Nephron (organoid): Measurements from ENCODE around the gene MYLK3.

Experiments used
- H3K27ac Mint-ChIP-seq, 3 experiments: 2 replicates each; pipeline ENCODE4 v1.8.0; 2020; ENCODE audit warnings: mixed read lengths in 3 of 3, mild to moderate bottlenecking in 2 of 3, moderate library complexity in 1 of 3
- H3K27me3 Mint-ChIP-seq: 2 replicates; pipeline ENCODE4 v1.8.0; 2021; ENCODE audit warnings: low read depth, mild to moderate bottlenecking, moderate library complexity, mixed read lengths
- H3K36me3 Mint-ChIP-seq: 2 replicates; pipeline ENCODE4 v1.8.0; 2020; ENCODE audit warnings: low read depth, mixed read lengths
- H3K4me1 Mint-ChIP-seq: 2 replicates; pipeline ENCODE4 v1.8.0; 2020; ENCODE audit warnings: mixed read lengths
- H3K4me3 Mint-ChIP-seq, 3 experiments: 2 replicates each; pipeline ENCODE4 v1.8.0; 2020; ENCODE audit warnings: mild to moderate bottlenecking in 3 of 3, mixed read lengths in 3 of 3, moderate library complexity in 2 of 3
- H3K9me3 Mint-ChIP-seq: 2 replicates; pipeline ENCODE4 v1.8.0; 2020; ENCODE audit warnings: mixed read lengths
- TF ChIP-seq, protein P1 (sequence below), 3 experiments: fragments of 200-600 bp; sonication (generic); IDR thresholded peaks; one replicate each; pipeline ENCODE4 v1.5.0; 2021; ENCODE audit warnings: antibody characterized with exemption in 3 of 3; ENCODE audit not compliant: unreplicated experiment in 3 of 3

MYLK3 gene

DNA sequence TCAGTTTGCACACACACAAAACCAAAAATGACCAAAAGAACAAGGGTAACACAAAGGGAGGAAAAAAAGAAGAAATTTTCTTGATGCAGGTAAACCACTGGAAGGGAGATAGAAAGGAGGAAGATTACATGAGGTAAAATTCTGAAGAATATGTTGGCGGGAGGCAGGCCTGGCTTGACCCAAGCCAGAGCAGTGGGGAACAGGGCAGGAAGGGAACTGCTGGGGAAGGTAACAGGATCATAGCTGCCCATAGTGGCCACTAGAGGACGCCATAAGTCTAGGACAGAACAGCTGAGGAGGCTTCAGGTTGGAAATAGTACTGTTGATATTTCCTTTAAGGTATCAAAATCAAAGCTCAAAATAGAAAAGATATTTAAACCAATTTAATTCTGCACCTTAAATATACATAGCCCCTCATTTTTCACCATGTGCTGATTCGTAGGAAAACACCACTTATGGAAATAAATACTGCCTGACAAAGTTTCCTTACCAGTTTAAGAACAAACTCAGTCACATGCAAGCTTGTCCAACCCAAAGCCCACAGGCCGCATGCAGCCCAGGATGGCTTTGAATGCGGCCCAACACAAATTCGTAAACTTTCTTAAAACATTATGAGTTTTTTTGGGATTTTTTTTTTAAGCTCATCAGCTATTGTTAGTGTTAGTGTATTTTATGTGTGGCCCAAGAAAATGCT, 74.7 kb downstream of the MYLK3 start:
- TF ChIP-seq, protein P1, sequence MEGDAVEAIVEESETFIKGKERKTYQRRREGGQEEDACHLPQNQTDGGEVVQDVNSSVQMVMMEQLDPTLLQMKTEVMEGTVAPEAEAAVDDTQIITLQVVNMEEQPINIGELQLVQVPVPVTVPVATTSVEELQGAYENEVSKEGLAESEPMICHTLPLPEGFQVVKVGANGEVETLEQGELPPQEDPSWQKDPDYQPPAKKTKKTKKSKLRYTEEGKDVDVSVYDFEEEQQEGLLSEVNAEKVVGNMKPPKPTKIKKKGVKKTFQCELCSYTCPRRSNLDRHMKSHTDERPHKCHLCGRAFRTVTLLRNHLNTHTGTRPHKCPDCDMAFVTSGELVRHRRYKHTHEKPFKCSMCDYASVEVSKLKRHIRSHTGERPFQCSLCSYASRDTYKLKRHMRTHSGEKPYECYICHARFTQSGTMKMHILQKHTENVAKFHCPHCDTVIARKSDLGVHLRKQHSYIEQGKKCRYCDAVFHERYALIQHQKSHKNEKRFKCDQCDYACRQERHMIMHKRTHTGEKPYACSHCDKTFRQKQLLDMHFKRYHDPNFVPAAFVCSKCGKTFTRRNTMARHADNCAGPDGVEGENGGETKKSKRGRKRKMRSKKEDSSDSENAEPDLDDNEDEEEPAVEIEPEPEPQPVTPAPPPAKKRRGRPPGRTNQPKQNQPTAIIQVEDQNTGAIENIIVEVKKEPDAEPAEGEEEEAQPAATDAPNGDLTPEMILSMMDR (IDR thresholded peaks at IDR 0.05; ENCODE audit: unreplicated experiment in 3 of 3): peak; percentile 60 to 84 (median 70)
- Mint-ChIP-seq H3K27ac (no peak overlapping the region), H3K9me3 (no peaks in the 10 kb centered on the region), H3K4me3 (no peak overlapping the region), H3K27me3 (no peaks in the 10 kb centered on the region), H3K36me3 (peaks cover 75% of the 10 kb centered on the region), H3K4me1 (no peaks in the 10 kb centered on the region)

DNA sequence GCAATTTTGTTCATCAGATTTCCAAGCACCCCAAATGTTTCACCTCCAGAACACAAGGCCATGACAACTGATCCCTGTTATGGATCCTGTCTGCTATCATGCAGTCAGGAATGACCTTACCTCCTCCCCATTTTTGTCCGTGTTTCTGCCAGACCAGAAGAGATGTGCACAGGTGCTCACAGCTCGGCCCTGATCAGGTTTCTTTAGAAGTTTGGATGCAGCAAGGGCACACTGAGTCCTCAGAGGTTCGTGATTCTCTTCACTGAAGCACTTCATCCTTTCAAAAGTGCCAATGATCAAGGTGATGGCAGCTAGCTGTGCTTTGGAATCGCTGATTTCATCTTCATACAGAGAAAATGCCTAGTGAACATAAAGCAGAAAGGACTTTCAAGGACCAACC, 86.0 kb downstream of the MYLK3 start:
- Mint-ChIP-seq H3K36me3 (peaks cover 79% of the 10 kb centered on the region), H3K27ac (no peak overlapping the region), H3K27me3 (no peaks in the 10 kb centered on the region), H3K9me3 (no peaks in the 10 kb centered on the region), H3K4me3 (no peak overlapping the region), H3K4me1 (no peaks in the 10 kb centered on the region)
- TF ChIP-seq, protein P1 (IDR thresholded peaks at IDR 0.05; ENCODE audit: unreplicated experiment in 3 of 3): no peak

DNA sequence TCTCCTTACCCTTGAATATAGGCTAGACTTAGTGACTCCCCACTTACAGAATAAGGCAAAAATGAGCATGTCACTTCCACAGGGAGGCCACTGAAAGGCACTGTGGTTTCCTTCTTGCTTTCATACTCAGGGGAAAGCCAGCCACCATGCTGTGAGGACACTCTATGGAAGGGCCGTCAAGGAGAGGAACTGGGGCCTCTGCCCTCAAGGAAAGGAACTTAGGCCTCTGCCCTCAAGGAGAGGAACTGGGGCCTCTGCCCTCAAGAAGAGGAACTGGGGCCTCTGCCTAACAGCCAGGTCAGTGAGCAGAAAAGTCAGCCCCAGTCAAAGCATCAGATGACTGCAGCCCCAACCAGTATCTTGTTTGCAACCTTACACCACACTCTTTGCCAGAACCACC, 89.2 kb downstream of the MYLK3 start:
- no peaks in the 10 kb centered on the region for H3K9me3 Mint-ChIP-seq
- H3K4me1 Mint-ChIP-seq: no peaks in the 10 kb centered on the region
- H3K27me3 Mint-ChIP-seq: no peaks in the 10 kb centered on the region
- TF ChIP-seq, protein P1 (IDR thresholded peaks at IDR 0.05; ENCODE audit: unreplicated experiment in 3 of 3): no peak
- H3K36me3 Mint-ChIP-seq: peaks cover 69% of the 10 kb centered on the region
- no peak overlapping the region for H3K27ac Mint-ChIP-seq
- no peak overlapping the region for H3K4me3 Mint-ChIP-seq
